Naive thymus-derived CD4-positive, alpha-beta T cell (primary cell): ENCODE results near the gene RTN4R. TPM values are rescaled to one million over a fixed set of nuclear protein-coding genes. Genes with fewer than 3 reads are reported as not detected.

Experiments used
- ATAC-seq: fragments of 150-1000 bp; cut with Tn5 transposase; 2 replicates; pipeline ENCODE4 v1.10.0; 2021; ENCODE audit warnings: mild to moderate bottlenecking, moderate library complexity
- CTCF ChIA-PET: fragments of 350-600 bp; sonication (Branson Sonifier 250); formaldehyde crosslinking; loops from one replicate; lab custom pipeline; 2021; ENCODE audit warnings: antibody characterized with exemption; lab: Charles Lee
- POLR2A ChIA-PET: fragments of 350-600 bp; sonication (Branson Sonifier 250); formaldehyde crosslinking; loops from one replicate; lab custom pipeline; 2021; ENCODE audit warnings: antibody characterized with exemption, inconsistent platforms; lab: Charles Lee
- DNase-seq, 9 donors: peaks; one replicate each; pipeline versions ENCODE4 v3.0.0 to v3.0.0-alpha.2; 2020 to 2022; ENCODE audit warnings: mixed read lengths in 1 of 9
- H3K27ac ChIP-seq: one replicate; pipeline ENCODE4 v1.7.0; 2013; ENCODE audit warnings: mild to moderate bottlenecking, low read depth, low read length, moderate library complexity
- H3K27me3 ChIP-seq, 2 donors: one replicate each; pipeline ENCODE4 v1.7.0; 2013; ENCODE audit warnings: low read length in 2 of 2, mild to moderate bottlenecking in 2 of 2, moderate library complexity in 2 of 2; ENCODE audit not compliant: control insufficient read depth in 2 of 2, insufficient read depth in 2 of 2
- H3K36me3 ChIP-seq, 3 experiments: 1 replicate in 2 of 3; 2 replicates in 1 of 3; pipeline ENCODE4 v1.7.0; 2013; ENCODE audit warnings: low read length in 3 of 3, mild to moderate bottlenecking in 3 of 3, moderate library complexity in 1 of 3; ENCODE audit not compliant: insufficient read depth in 3 of 3, control insufficient read depth in 2 of 3
- H3K4me1 ChIP-seq, 2 donors: one replicate each; pipeline ENCODE4 v1.7.0; 2013; ENCODE audit warnings: low read length in 2 of 2, mild to moderate bottlenecking in 2 of 2, moderate library complexity in 1 of 2; ENCODE audit not compliant: control insufficient read depth in 2 of 2, insufficient read depth in 2 of 2
- H3K4me3 ChIP-seq: 2 replicates; pipeline ENCODE4 v1.7.0; 2013; ENCODE audit warnings: mild to moderate bottlenecking, low read length
- H3K9me3 ChIP-seq, 3 experiments: 1 replicate in 2 of 3; 2 replicates in 1 of 3; pipeline ENCODE4 v1.7.0; 2013; ENCODE audit warnings: low read length in 3 of 3; ENCODE audit not compliant: control insufficient read depth in 2 of 3
- H3K27ac Mint-ChIP-seq, 9 donors: one replicate each; pipeline ENCODE4 v1.8.0; 2020 to 2022; ENCODE audit warnings: mixed read lengths in 9 of 9, mild to moderate bottlenecking in 8 of 9, moderate library complexity in 5 of 9, inconsistent platforms in 2 of 9
- H3K27me3 Mint-ChIP-seq, 5 donors: one replicate each; pipeline ENCODE4 v1.8.0; 2021 to 2022; ENCODE audit warnings: mixed read lengths in 5 of 5, mild to moderate bottlenecking in 1 of 5
- H3K36me3 Mint-ChIP-seq, 5 donors: one replicate each; pipeline ENCODE4 v1.8.0; 2020 to 2022; ENCODE audit warnings: mixed read lengths in 5 of 5, mild to moderate bottlenecking in 3 of 5, inconsistent platforms in 1 of 5
- H3K4me1 Mint-ChIP-seq, 7 donors: one replicate each; pipeline ENCODE4 v1.8.0; 2020 to 2022; ENCODE audit warnings: mixed read lengths in 7 of 7, mild to moderate bottlenecking in 3 of 7, inconsistent platforms in 1 of 7
- H3K4me3 Mint-ChIP-seq, 10 donors: one replicate each; pipeline ENCODE4 v1.8.0; 2020 to 2022; ENCODE audit warnings: mild to moderate bottlenecking in 10 of 10, mixed read lengths in 10 of 10, moderate library complexity in 6 of 10, inconsistent platforms in 2 of 10
- H3K9me3 Mint-ChIP-seq, 11 donors: one replicate each; pipeline ENCODE4 v1.8.0; 2020 to 2022; ENCODE audit warnings: mixed read lengths in 11 of 11, mild to moderate bottlenecking in 4 of 11, inconsistent platforms in 1 of 11, moderate library complexity in 1 of 11
- intact Hi-C, 2 donors: fragments of 100-400 bp; cut with micrococcal nuclease; formaldehyde crosslinking; loops; one replicate each; pipeline ENCODE4 v1.15.1; 2023
- polyA plus RNA-seq, 2 donors: library from polyadenylated mRNA; unstranded; fragments of 300-500 nt; fragmentation: Illumina TruSeq; gene quantifications; one replicate each; pipeline ENCODE4 v1.2.3, GENCODE V29; 2021
- total RNA-seq, 6 experiments: library from RNA in 5 of 6; stranded (reverse) in 5 of 6; gene quantifications; 1 replicate in 5 of 6; 2 replicates in 1 of 6; pipeline ENCODE4 v1.2.3 and lab custom pipeline; 2021 to 2026

Gene RTN4R
- total and polyA plus RNA-seq, 7 experiments from 2014 or later: 0.98 to 2.9 (median 2.0) TPM

GRCh38 chr22:20219667-20220628 is 48.2 kb downstream of the RTN4R start:
- Histone ChIP-seq H3K4me3 (no peak overlapping the region), H3K4me1 (no peaks in the 10 kb centered on the region), H3K27me3 (no peaks in the 10 kb centered on the region), H3K36me3 (no peaks in the 10 kb centered on the region), H3K9me3 (no peaks in the 10 kb centered on the region), H3K27ac (no peak overlapping the region)
- H3K36me3 Mint-ChIP-seq: no peaks in the 10 kb centered on the region
- POLR2A ChIA-PET: no interaction called here
- CTCF ChIA-PET: no interaction called here
- H3K4me3 Mint-ChIP-seq: no peak overlapping the region
- ATAC-seq (no peak), DNase-seq (no peak)
- no peak overlapping the region for H3K27ac Mint-ChIP-seq
- no peaks in the 10 kb centered on the region for H3K4me1 Mint-ChIP-seq
- H3K27me3 Mint-ChIP-seq: no peaks in the 10 kb centered on the region
- intact Hi-C loops: no loop called here
- peaks cover 0 to 4% (median 0%) of the 10 kb centered on the region in 11 donors for H3K9me3 Mint-ChIP-seq

- no peak overlapping the region for H3K4me3 Mint-ChIP-seq
- no peaks in the 10 kb centered on the region for H3K36me3 ChIP-seq
- ChIA-PET CTCF (no interaction called here), POLR2A (no interaction called here)
- ATAC-seq (no peak), DNase-seq (no peak)
- H3K4me1 Mint-ChIP-seq: no peaks in the 10 kb centered on the region
- H3K4me3 ChIP-seq: no peak overlapping the region
- no peaks in the 10 kb centered on the region for H3K9me3 ChIP-seq
- intact Hi-C loops: no loop called here
- H3K27ac Mint-ChIP-seq: peak overlapping the region in 1 of 9 donors; percentile 27
- H3K4me1 ChIP-seq: no peaks in the 10 kb centered on the region
- no peaks in the 10 kb centered on the region for H3K9me3 Mint-ChIP-seq
- H3K36me3 Mint-ChIP-seq: no peaks in the 10 kb centered on the region
- no peaks in the 10 kb centered on the region for H3K27me3 ChIP-seq
- H3K27me3 Mint-ChIP-seq: no peaks in the 10 kb centered on the region
- no peak overlapping the region for H3K27ac ChIP-seq
These were observed 49.1 kb downstream of the RTN4R start for GRCh38 chr22:20218987-20219386.

GRCh38 chr22:20218326-20218872 is 49.7 kb downstream of the RTN4R start:
- H3K4me3 ChIP-seq: no peak overlapping the region
- no peaks in the 10 kb centered on the region for H3K36me3 ChIP-seq
- no peak for DNase-seq
- H3K4me1 Mint-ChIP-seq: no peaks in the 10 kb centered on the region
- H3K36me3 Mint-ChIP-seq: no peaks in the 10 kb centered on the region
- no peaks in the 10 kb centered on the region for H3K9me3 ChIP-seq
- no peaks in the 10 kb centered on the region for H3K4me1 ChIP-seq
- no peak overlapping the region for H3K4me3 Mint-ChIP-seq
- intact Hi-C loops: no loop called here
- H3K27me3 Mint-ChIP-seq: no peaks in the 10 kb centered on the region
- no peaks in the 10 kb centered on the region for H3K9me3 Mint-ChIP-seq
- peak overlapping the region in 1 of 9 donors; percentile 42 for H3K27ac Mint-ChIP-seq
- CTCF ChIA-PET: no interaction called here
- POLR2A ChIA-PET: no interaction called here
- H3K27ac ChIP-seq: no peak overlapping the region
- no peaks in the 10 kb centered on the region for H3K27me3 ChIP-seq
- no peak for ATAC-seq

DNA sequence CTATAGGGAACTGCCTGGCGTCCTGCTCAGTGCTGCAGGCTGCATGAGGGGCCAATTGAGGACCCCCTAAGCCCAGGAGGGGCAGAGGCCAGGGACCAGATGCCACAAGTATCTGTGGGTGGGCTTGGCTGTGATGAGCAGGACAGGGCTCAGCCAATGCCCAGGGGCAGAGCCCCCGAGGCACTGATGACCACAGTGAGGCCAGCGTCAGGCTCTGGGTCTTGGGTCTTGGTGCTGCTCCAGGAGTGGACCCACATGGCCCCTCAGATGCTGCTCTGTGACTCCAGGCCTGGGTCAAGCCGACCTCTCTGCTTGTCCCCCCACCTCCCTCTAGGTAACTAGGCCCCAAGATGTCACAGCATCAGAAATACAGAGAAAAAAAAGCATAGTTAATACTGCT is 50.6 kb downstream of the RTN4R start:
- CTCF ChIA-PET: no interaction called here
- DNase-seq (no peak), ATAC-seq (no peak)
- Histone ChIP-seq H3K9me3 (no peaks in the 10 kb centered on the region), H3K27ac (no peak overlapping the region), H3K36me3 (no peaks in the 10 kb centered on the region), H3K4me1 (no peaks in the 10 kb centered on the region), H3K4me3 (no peak overlapping the region), H3K27me3 (no peaks in the 10 kb centered on the region)
- no peaks in the 10 kb centered on the region for H3K27me3 Mint-ChIP-seq
- H3K36me3 Mint-ChIP-seq: no peaks in the 10 kb centered on the region
- H3K4me1 Mint-ChIP-seq: peaks cover 0 to 2% (median 2%) of the 10 kb centered on the region in 7 donors
- no peak overlapping the region for H3K4me3 Mint-ChIP-seq
- POLR2A ChIA-PET: no interaction called here
- intact Hi-C loops: no loop called here
- H3K9me3 Mint-ChIP-seq: no peaks in the 10 kb centered on the region
- no peak overlapping the region for H3K27ac Mint-ChIP-seq

DNA sequence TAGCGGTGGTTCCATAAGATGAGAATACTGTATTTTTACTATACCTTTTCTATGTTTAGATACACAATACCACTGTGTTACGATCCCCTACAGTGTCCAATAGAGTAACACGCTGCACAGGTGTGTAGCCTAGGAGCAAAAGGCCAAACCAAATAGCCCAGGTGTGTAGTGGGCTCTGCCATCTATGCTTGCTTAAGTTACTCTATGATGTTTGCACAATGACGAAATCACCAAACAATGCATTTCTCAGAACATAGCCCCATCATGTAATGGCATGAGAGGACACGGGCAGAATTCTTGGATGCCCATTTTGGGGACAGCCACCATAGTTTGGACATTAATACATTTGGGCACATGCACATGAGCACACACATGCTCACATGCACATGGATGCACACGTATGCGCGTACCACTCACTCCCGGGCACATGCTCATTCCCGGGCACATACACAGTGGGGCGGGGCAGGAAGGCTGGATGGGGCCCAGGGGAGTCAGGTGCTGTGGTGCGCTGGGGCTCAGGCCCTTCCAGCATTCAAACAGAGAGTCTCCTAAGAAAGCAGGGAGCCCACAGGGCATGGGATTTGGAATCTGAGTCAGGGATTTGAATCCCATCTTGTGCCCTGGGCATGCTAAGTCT is 51.1 kb downstream of the RTN4R start:
- CTCF ChIA-PET: interaction anchor here (0.6 kb wide), 1 partner anchor 87 kb away, joined by 3 read pairs; no protein-coding TSS in a partner anchor
- no peak overlapping the region for H3K4me3 ChIP-seq
- Mint-ChIP-seq H3K27me3 (no peaks in the 10 kb centered on the region), H3K9me3 (no peaks in the 10 kb centered on the region), H3K4me1 (peaks cover 0 to 7% (median 6%) of the 10 kb centered on the region in 7 donors), H3K36me3 (no peaks in the 10 kb centered on the region), H3K27ac (peak overlapping the region in 1 of 9 donors; percentile 21), H3K4me3 (no peak overlapping the region)
- no peaks in the 10 kb centered on the region for H3K9me3 ChIP-seq
- POLR2A ChIA-PET: no interaction called here
- no peak for ATAC-seq
- no peak overlapping the region for H3K27ac ChIP-seq
- H3K27me3 ChIP-seq: no peaks in the 10 kb centered on the region
- DNase-seq: no peak
- intact Hi-C loops: no loop called here
- H3K4me1 ChIP-seq: no peaks in the 10 kb centered on the region
- no peaks in the 10 kb centered on the region for H3K36me3 ChIP-seq

DNA sequence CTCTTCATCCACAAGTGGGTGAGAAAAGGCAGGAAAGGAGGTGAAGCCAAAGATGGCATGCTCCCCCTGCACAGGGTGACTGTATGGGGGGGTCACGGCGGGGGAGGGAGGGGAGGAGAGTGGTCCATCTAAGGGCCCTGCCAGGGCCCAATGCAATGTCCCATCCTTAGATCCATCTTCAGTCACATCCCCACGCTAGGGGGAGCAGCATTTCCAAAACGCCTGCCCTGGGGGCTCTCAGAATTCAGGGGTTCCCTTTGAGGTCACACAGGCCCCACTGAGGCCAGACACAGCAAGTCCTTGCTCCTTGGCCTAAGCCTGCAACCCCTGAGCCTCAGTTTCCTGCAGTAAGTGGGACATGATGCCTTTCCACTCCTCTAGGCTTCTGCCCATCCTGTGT is 52.4 kb downstream of the RTN4R start:
- H3K4me3 Mint-ChIP-seq: no peak overlapping the region
- H3K36me3 Mint-ChIP-seq: no peaks in the 10 kb centered on the region
- no peaks in the 10 kb centered on the region for H3K27me3 Mint-ChIP-seq
- POLR2A ChIA-PET: no interaction called here
- no peaks in the 10 kb centered on the region for H3K9me3 ChIP-seq
- no peaks in the 10 kb centered on the region for H3K4me1 ChIP-seq
- H3K36me3 ChIP-seq: no peaks in the 10 kb centered on the region
- no peaks in the 10 kb centered on the region for H3K9me3 Mint-ChIP-seq
- H3K27ac Mint-ChIP-seq: no peak overlapping the region
- intact Hi-C loops: no loop called here
- no peak overlapping the region for H3K27ac ChIP-seq
- ATAC-seq (no peak), DNase-seq (no peak)
- H3K4me3 ChIP-seq: no peak overlapping the region
- peaks cover 0 to 7% (median 6%) of the 10 kb centered on the region in 7 donors for H3K4me1 Mint-ChIP-seq
- CTCF ChIA-PET: no interaction called here
- H3K27me3 ChIP-seq: no peaks in the 10 kb centered on the region
